NCI-H345 (cell line): Measurements from ENCODE around the gene GNG12.
"Not testable (repeated sequence)": the region's sequence is repeated elsewhere in the genome, so short reads cannot be mapped to it uniquely, and the experiment has no call there.

Experiments
- DNase-seq: peaks from one replicate; lab custom pipeline; 2025; lab: John Stamatoyannopoulos, UW

Gene GNG12

DNA sequence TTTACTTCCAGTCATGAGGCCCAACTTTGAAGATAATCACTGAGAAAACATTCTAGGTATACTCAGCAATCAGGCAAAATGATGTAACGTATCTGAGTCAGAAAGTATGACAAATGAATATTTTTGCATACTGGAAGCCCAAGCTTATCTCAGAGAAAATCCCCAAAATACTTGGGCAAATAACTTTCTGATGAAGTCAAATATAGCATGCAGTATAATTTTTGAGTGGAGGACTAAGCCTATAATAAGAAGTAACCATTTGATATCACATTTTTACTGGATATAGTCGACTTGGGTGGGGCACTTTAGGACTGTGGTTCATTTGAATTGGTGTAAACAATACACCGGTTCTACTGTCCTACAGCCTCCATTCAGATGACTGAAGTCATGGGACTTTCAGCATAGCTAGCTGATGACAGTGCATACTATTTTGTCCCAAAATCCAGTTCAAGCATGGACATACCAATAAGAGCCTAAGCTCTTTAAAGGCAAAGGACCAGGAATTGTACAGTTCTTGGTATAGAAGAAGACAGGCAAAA, 150.5 kb downstream of the GNG12 start:
- no peak for DNase-seq

DNA sequence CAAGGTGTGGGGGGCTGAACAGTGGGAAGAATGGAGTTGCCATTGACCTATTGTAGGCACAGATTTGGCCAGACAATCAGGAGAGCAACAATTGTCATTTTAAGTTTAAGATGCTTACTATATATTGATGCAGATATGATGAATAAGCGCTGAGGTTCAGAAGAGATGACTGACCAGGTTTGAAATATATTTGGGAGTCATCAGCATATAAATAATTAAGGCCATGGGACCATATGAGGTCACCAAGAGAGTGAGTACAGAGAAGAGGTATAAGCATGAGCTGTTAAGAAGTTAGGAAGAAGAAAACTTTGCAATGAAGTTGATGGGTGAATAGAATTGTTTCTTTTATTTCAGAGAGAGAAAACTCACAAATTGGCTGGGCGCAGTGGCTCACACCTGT, 152.8 kb downstream of the GNG12 start:
- DNase-seq = no peak

DNA sequence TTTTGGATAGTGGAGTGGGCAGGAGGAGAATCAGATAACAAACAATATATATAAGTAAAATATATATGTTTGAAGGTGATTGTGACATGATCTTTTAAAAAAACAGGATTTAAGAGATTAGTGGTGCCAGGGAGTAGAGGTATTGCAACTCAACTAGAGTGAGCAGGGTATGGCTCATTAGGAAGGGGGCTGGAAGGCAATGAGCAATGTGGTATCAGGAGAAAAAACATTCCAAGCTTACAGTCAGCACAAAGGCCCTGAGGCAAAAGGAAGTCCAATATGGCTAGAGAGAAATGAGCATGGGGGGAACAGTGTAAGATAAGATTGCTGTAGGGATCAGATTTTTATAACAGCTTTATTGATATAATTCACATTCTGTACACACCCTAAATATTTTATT, 153.6 kb downstream of the GNG12 start:
- DNase-seq = no peak

DNA sequence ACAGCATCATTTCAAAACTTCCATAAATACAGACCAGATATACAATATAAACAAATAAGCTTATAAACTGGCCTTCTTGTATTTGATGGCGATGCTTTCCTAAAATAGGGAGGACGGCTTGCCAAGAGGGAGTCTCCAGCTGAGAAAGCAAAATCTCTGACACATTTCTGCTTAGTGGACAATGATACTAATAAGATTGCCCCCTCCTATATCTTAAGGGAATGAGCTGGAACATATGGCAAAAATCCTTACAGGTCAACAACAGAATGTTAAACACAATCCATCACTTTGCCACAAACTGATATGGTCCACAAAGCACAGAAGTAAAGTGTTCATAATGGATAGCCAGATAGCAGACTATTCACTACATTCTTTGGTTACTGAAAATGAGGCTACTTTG, 155.3 kb downstream of the GNG12 start:
- no peak for DNase-seq

DNA sequence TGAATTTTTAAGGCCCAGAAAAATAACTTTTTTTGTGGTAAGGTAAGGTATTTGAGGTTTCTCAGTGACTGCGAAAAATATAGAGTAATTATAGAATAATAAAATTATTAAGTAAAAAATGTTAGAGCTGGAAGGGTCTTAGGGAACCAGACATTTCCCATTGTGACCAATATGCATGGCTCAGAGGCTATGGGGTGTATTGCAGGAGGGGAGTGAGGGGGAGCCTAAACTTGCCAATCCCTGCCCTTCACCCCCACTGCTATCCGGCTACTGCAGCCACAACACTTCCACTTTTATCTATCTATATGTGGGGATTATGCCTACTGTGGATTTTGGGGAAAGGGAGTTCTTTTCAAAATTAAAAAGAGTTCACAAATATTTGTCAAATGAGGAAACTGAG, 155.9 kb downstream of the GNG12 start:
- no peak for DNase-seq

DNA sequence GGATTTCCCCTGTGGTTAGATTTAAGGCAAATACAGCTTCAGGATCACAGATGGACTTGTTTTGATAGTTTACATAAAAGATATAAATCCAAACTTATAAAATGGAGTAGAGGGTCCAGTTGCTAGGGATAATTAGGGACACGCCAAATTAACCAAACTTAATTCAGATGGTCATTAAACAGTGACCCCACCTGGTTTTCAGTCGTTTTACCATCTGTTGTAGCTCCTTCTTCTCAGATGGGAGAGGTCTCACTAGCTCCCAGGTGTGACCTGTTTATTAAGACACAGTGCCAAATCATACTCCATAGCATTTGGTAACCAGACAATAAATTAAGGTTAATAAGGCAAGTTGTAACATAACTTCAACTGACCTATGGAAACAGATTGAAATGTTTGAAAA, 156.3 kb downstream of the GNG12 start:
- DNase-seq = no peak

DNA sequence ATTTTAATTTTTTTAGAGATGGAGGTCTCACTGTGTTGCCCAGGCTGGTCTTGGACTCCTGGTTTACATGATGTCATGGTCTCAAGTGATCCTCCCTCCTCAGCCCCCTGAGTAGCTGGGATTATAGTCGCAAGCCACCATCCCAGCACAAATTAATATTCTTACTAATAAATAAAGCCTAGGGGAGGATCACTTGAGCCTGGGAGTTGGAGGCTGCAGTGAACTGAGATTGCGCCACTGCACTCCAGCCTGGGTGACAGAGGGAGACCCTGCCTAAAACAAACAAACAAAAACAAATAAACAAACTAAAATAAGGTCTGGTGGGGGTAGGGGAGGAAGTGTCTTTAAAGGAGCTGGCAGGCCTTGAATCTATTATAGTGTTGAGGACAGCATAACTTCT, 157.0 kb downstream of the GNG12 start:
- DNase-seq = no peak

DNA sequence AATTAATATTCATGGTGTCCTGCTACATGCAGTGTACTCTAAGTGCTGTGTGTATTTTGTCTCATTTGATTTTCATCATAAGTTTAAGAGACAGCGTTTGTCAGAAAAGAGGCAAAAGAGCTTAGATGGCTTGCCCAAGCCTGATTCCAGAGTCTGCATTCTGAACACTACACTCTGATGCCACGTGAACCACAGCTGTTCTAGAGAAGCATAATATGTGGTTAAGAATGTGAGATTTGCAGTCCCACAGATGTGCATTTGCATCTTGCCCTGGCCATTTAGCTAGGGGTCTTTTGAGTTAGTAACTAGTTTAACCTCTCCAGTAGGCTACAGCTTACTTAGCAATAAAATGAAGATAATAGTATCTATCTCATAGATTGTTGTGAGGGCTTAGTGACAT, 157.5 kb downstream of the GNG12 start:
- no peak for DNase-seq

DNA sequence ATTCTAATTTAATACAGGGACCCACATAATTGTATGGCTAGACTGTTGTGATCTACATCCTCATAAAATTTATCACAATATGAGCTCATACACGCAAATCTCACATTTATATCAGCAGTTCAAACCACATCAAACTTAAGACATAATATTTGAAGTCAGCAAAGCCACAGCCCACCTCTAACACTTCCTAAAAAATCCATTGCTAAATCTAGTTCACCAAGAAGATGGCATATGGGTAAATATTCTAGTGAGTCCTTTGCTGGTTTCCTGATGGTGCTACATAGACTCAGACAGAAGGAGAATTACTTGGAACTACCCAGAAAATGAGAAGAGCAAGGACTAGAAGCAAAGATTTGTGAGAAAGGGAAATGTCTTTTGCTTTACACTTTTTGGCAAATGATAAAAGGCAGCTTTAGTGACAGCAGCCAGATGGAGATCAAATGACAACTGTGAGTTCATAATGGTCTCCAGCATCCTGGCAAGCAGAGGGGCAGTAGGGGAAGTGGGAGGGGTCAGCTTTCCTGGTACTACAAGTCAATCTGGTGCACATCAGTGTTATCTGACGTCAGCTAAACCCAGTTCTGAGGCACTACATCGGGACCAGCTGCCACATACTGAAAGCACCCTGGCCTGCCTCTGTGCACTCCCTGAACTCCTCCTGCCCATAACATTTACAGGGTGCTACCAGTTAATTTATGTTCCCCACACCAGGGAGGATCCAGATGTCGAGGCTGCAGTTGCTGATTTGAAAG, 158.8 kb downstream of the GNG12 start:
- peak; percentile 65 for DNase-seq

DNA sequence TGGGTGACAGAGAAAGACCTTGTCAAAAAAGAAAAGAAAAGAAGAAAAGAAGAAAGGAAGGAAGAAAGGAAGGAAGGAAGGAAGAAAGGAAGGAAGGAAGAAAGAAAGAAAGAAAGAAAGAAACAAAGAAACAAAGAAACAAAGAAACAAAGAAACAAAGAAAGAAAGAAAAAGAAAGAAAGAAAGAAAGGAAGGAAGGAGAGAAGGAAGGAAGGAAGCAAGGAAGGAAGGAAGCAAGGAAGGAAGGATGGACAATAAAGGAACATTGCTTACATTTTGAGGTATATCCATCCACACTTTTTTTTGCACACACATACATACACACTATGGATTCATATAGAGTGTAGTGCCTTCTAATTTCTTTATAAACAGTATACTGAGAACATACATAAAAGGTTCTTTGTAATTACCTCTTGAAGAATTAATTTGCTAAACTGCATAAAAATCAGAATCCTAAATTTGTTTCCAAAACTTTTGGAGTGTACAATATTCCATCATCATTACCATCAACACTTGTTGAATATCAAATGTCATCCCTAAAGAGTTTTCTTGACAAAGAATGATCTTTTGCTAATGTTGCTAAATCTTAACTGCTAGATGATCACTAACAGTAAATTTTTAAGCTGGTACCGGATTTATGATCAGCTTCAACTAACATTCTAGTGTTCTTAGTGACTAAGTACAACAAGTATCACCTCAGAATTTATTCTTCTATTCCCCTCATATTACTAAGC, 159.6 kb downstream of the GNG12 start:
- no peak for DNase-seq

DNA sequence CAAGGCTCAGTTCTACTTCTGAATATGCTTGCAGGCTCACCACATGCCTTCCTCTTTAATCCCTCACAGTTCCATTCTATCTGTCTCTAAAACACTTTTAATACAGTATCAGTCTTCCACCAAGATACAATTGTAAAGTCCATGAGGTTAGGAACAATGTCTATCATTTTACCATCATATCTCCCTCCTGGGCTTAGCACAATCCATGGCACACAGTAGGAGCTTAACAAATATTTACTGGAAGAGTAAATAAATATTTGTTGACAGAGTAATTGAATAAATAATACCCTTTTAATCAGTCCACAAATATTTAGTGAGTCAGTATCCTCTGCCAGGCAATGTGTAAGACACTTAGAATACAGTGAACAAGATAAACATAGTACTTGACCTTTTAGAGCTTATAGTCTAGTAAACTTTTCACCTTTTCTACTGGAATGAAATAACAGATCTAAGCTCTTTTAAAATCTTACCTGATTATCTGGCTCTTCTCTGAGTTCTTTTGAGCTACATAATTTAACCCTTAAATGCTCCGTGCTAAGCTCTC, 160.9 kb downstream of the GNG12 start:
- no peak for DNase-seq

DNA sequence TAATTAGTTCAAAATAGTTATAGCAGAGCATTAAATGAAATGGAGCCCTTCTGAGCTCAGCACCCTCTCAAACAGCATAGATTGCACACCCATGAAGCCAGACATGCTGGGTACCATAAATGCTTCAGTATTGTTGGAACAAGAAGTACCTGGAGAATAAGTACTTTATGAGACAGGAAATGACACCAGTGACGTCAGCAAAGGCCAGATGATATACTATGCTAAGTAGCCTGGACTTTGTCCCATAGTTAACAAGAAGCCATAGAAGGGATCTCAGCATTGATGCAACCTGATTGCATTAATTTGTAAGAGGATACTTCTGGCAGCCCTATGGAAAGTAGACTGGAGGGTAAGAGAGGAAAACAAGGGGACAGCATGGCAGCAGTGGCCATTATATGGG, 164.6 kb downstream of the GNG12 start:
- DNase-seq = no peak

DNA sequence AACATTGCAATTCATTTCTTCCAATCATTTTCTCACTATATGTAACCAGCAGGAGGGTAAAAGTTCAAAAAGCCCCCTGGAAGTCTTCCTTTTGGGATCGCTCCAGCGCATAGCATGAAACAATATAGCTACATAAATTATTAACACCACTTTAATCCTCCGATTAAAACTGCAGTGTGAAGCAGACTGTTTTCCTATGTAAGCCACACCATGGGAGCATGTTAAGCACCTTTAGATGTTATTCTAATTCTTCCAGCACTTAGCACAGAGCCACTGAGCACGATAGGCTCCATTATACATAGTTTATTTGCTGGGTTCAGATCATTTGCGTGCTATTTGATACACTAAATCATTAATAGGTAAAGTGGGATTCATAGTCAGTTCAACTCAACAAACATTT, 166.6 kb downstream of the GNG12 start:
- no peak for DNase-seq

DNA sequence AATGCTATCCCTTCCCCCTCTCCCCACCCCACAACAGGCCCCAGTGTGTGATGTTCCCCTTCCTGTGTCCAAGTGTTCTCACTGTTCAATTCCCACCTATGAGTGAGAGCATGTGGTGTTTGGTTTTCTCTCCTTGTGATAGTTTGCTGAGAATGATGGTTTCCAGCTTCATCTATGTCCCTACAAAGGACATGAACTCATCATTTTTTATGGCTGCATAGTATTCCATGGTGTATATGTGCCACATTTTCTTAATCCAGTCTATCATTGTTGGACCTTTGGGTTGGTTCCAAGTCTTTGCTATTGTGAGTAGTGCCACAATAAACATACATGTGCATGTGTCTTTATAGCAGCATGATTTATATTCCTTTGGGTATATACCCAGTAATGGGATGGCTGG, 168.0 kb downstream of the GNG12 start:
- DNase-seq = not testable (repeated sequence)

DNA sequence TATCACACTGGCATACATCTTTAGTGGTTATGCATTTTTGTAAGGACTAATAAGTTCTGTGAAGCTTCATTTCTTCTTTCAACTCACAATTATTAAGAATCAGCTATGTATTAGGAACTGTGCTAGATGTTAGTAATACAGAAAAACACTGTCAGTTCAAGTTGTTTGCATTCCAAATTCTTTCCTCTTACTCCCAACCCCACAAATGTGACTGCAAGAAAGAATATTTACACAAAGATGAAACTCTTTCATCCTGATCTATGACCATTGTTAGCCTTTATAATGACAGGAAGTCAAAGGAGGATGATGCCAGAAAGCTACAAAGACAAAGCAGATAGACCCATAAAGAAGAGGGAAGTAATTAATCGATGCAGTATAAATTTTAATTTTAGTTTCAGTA, 169.2 kb downstream of the GNG12 start:
- no peak for DNase-seq

DNA sequence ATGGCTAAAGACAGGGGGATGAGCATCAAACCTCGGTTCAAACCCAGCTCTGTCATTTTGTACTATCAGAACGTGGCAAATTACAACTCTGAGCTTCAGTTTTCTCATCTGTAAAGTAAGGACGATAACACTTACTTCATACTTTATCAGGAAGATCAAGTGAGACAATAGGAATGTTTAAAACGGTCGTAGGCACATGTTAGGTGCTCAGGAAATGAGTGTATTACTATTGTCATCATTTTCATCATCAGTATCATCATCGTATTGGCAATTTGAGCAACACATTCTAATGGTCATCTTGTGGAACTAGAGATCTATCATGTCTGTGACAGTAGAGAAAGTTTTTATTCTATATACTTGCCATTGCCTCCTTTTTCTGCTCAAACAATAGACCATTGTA, 170.4 kb downstream of the GNG12 start:
- no peak for DNase-seq

DNA sequence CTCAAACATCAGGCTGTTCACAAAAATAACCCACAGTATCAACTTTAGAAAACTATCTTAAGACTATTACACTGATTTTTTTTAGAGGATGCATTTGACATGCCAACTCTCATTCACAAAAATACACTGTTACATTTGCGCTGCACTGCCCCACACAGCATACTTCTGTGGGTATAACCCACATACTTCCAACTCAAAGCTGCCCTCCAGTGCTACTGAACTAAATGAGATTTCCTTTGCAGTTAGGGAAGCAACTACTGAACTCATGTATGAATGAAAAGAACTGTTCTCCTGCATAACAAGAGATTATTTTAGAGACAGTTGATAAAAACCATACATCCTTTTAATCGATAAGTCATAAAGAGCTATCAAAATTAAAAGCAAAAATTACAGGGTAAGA, 174.0 kb downstream of the GNG12 start:
- no peak for DNase-seq

DNA sequence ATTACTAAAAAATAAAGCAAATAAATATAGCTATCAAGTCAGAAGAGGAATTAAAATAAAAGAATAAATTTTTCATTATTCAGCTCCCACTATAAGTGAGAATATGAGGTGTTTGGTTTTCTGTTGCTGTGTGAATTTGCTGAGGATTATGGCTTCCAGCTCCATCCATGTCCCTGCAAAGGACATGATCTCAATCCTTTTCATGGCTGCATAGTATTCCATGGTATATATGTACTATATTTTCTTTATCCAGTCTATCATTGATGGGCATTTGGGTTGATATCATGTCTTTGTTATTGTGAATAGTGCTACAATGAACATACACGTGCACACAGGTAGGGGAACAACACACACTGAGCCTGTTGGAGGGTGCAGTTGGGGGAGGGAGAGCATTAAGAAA, 176.1 kb downstream of the GNG12 start:
- not testable (repeated sequence) for DNase-seq

DNA sequence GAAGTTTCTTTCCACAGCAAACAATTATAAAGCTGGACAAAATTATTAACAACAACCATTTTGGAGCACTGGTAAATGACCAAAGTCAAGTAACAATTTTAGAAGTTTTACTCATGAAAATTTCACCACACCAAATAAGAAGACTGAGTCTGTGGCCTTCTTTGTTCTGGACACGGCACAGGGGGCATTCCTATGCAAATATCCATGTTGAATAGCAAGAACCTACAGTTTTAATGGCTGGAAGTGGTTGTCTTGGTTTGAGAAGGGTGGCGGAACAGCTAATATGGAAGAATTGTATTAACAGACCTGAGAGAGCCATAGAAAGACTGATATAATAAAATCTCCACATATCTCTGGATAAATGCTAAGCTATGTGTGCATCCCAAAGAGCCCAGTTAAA, 177.7 kb downstream of the GNG12 start:
- no peak for DNase-seq

DNA sequence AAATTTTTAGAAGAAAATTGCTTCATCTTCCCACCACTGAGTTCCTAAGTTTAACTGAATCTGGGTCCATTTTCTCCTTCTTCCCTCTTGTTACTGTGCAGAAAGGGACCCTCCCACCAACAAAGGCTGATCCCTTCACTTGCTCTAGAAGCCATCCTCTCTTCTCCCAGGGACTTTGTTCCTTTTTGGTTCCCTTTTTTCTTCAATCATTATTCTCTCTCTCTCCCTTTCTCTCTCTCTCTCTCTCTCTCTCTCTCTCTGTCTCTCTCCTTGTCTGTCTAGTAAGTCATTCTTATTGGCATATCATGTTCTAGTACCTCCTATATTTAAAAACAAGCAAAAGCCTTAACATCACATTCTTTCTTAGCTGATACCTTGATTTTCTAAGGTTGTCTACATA, 180.0 kb downstream of the GNG12 start:
- no peak for DNase-seq

DNA sequence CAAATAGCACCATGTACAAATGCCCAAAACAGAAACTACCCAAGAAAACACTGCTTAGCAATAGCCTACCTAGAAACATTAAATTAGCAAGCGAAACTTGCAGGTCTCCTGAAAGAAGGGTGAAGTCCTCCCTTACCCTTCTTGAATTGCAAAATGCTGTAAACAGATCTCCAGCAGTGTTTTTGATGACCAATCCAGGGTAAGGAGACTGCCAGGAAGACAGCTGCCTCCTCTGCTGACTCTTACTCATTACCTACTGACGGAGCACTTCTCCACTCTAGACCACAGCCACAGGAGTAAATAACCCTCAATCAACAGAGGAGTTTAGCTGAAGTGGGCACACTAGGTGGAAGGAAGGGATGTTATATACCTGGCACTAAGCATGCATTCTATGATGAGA, 180.5 kb downstream of the GNG12 start:
- no peak for DNase-seq
